Measurements from ENCODE around the gene ZBTB21. TPM values are rescaled to one million over a fixed set of nuclear protein-coding genes. Genes with fewer than 3 reads are reported as not detected.

The ZBTB21 gene
- total RNA-seq, 4 donors from 2014 or later, result 2.8 to 29.9 (median 14.4) TPM

DNA sequence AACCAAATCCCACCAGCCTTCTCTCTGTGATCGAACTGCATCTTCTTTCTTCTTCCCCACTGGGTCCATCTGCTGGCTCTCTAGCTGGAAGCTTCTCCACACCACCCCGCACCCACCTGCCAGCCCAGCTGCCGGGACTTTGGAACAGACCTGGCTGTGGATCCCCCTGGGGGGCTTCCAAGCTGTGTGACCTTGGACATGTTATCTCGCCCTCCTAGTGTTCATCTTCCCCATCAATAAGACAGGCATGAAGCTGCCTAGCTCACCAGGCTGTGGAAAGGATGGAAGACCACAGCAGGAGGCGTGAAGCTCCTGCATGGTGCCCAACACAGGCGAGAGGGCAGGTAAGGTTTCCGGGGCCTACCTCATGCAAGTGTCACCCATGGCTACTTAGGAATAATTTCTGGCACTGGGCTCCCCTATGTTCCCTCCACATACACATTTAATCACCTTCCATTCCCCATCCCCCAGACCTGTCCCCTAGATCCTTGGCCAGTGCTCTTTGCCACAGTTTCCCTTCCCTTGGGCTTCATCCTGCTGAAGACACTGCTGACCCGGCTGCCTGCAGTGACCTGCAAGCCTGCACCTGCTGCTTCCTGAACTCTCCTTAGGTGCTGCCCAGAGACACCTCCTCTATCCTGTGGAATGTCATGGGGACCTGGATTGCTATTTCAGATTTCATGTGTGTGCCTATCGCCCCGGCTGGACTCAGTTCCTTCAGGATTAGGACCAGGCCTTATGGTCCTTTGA lies 43.1 kb downstream of the ZBTB21 start:
- TF ChIP-seq, protein P1, sequence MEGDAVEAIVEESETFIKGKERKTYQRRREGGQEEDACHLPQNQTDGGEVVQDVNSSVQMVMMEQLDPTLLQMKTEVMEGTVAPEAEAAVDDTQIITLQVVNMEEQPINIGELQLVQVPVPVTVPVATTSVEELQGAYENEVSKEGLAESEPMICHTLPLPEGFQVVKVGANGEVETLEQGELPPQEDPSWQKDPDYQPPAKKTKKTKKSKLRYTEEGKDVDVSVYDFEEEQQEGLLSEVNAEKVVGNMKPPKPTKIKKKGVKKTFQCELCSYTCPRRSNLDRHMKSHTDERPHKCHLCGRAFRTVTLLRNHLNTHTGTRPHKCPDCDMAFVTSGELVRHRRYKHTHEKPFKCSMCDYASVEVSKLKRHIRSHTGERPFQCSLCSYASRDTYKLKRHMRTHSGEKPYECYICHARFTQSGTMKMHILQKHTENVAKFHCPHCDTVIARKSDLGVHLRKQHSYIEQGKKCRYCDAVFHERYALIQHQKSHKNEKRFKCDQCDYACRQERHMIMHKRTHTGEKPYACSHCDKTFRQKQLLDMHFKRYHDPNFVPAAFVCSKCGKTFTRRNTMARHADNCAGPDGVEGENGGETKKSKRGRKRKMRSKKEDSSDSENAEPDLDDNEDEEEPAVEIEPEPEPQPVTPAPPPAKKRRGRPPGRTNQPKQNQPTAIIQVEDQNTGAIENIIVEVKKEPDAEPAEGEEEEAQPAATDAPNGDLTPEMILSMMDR (IDR thresholded peaks at IDR 0.05), result no peak
- TF ChIP-seq POLR2A (IDR thresholded peaks at IDR 0.05), result no peak
- no peak overlapping the region for H3K27ac ChIP-seq
- no peaks in the 10 kb centered on the region for H3K36me3 ChIP-seq
- no peaks in the 10 kb centered on the region for H3K4me1 ChIP-seq
- H3K27me3 ChIP-seq, result no peaks in the 10 kb centered on the region
- intact Hi-C loops (cut with DNase I; ENCODE audit: low total_unique reads), result no loop called here
- DNase-seq, result peak in 1 of 2 donors; percentile 6
- H3K9me3 ChIP-seq, result no peaks in the 10 kb centered on the region
- no peak overlapping the region for H3K4me3 ChIP-seq

DNA sequence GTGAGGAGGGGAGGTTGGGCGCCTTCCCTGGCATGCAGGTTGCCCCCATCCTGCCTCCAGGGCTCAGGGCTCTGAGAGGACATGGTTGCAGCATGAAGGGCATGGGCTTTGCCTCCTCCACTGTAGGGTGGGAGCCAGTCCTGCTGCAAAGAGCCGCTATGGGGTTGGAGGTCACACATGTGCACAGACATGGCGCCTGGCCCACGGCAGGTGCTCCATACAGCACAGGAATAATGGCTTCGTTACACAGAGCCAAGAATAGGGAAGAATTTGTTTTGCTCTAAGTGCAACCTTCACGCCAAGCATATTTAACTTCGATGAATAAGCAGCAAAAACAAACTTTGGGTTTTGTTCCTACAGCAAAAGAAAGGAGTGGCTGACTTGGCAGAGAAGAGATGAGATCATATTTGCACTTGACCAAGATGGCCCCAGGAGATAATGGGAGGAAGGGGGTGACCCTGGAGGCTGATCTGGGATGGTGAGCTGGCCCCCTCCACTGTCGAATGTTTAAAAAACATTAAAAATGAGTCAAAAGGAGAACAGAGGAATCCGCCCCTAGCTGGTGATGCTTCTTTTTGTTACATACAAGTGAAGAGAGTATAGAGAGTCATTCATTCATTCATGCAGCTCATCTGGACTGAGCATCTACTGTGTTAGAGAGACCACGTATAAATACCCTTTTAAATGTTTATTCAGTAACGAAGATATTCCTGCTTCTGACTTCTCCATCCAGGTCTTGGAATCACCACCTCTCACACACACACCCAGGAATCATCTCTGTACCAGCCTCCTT lies 43.9 kb downstream of the ZBTB21 start:
- Histone ChIP-seq H3K4me3 (no peak overlapping the region), H3K9me3 (no peaks in the 10 kb centered on the region), H3K36me3 (no peaks in the 10 kb centered on the region), H3K27me3 (no peaks in the 10 kb centered on the region), H3K4me1 (no peaks in the 10 kb centered on the region), H3K27ac (no peak overlapping the region)
- peak in 1 of 2 donors; percentile 3 for DNase-seq
- TF ChIP-seq POLR2A (IDR thresholded peaks at IDR 0.05), result no peak
- TF ChIP-seq, protein P1 (IDR thresholded peaks at IDR 0.05), result no peak
- intact Hi-C loops (cut with DNase I; ENCODE audit: low total_unique reads), result no loop called here

DNA sequence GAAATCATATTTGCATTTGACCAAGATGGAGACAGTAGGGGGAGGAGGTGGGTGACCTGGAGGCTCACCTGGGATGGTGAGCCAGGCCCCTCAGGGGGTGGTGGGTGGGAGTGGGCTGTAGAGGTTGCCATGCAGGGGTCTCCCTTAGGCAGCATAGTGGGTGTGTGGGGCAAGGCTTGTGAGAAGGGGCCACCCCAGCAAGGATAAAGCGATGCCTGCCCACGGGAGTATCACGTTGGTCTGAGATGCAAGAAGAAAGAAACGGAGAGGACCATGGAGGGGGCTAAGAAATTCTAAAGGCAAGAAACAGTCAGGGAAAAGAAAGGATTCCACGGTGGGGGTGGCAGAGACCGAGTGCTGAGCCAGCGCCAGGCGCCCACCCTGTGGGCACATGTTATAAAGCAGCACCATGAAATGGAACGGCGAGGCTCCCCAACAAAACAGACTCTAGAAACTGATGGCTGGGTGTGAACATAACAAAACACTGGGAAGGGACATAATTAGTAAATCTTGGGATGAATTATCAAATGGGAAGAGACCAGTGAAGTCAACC lies 44.6 kb downstream of the ZBTB21 start:
- DNase-seq, result no peak

DNA sequence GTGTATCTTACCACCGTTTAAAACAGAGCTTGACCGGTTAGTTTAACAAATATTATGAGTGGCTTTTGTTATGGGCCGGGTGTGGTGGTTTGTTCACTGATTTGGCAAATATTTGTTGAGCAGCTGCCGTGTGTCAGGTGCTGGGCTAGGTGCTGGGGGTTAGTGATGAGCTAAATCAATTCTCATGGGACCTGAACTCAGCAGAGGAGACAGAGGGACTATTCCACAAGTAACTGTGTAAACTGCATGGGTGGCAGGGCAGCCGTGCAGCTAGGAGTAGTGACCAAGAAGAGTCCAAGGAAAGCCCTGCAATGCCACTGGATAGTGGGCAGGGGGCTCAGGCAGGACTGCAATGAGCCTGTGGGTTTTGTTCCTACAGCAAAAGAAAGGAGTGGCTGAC lies 45.1 kb downstream of the ZBTB21 start:
- intact Hi-C loops (cut with DNase I; ENCODE audit: low total_unique reads), result no loop called here
- Histone ChIP-seq H3K27ac (no peak overlapping the region), H3K27me3 (no peaks in the 10 kb centered on the region), H3K4me3 (no peak overlapping the region), H3K9me3 (no peaks in the 10 kb centered on the region), H3K36me3 (no peaks in the 10 kb centered on the region), H3K4me1 (no peaks in the 10 kb centered on the region)
- TF ChIP-seq POLR2A (IDR thresholded peaks at IDR 0.05), result no peak
- TF ChIP-seq, protein P1 (IDR thresholded peaks at IDR 0.05), result no peak
- no peak for DNase-seq

More for the DNA sequence above, 44.6 kb downstream of the ZBTB21 start:
- Histone ChIP-seq H3K36me3 (no peaks in the 10 kb centered on the region), H3K27me3 (no peaks in the 10 kb centered on the region), H3K4me3 (no peak overlapping the region), H3K9me3 (no peaks in the 10 kb centered on the region), H3K27ac (no peak overlapping the region), H3K4me1 (no peaks in the 10 kb centered on the region)
- no peak for TF ChIP-seq POLR2A (IDR thresholded peaks at IDR 0.05)
- TF ChIP-seq, protein P1 (IDR thresholded peaks at IDR 0.05), result no peak
- intact Hi-C loops (cut with DNase I; ENCODE audit: low total_unique reads), result no loop called here

DNA sequence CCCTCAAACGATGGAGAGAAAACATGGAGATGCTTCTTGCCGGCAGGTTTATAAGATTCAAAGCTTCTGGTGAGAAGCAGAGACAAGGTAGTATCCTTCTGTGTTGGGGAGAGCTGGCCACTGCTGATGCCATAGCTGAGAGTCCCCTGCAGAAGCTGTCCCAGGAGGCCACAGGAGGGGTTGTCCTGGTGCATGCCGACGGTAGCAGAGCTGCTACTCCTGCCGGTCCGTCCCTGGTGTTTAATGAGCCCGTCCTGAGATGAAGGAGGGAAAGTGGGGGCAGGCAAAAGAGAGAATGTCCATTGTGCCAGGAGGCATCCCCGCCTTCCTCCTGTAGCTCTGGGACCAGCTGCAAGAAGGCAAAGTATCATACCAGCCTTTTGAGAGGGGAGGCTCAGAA lies 46.0 kb downstream of the ZBTB21 start:
- TF ChIP-seq, protein P1 (IDR thresholded peaks at IDR 0.05), result no peak
- TF ChIP-seq POLR2A (IDR thresholded peaks at IDR 0.05), result no peak
- no peaks in the 10 kb centered on the region for H3K27me3 ChIP-seq

More for the DNA sequence above, 46.0 kb downstream of the ZBTB21 start:
- H3K36me3 ChIP-seq, result no peaks in the 10 kb centered on the region
- DNase-seq, result peak in 1 of 2 donors; percentile 5
- intact Hi-C loops (cut with DNase I; ENCODE audit: low total_unique reads), result no loop called here
- H3K9me3 ChIP-seq, result no peaks in the 10 kb centered on the region
- H3K27ac ChIP-seq, result no peak overlapping the region
- H3K4me3 ChIP-seq, result no peak overlapping the region
- no peaks in the 10 kb centered on the region for H3K4me1 ChIP-seq
